DOHH2 (cell line): ENCODE measurements around the gene SVIL.

ENCODE experiments used
- H3F3A ChIP-seq: fragments of 200-600 bp; sonication (generic), shearing (Covaris generic); 2 replicates; pipeline ENCODE4 v1.6.0; 2016; ENCODE audit warnings: antibody characterized with exemption, mild to moderate bottlenecking; ENCODE audit not compliant: control insufficient read depth, insufficient read depth
- H3K27ac ChIP-seq: fragments of 200-600 bp; sonication (generic); 2 replicates; pipeline ENCODE4 v1.5.1; 2014; ENCODE audit warnings: low read depth, mild to moderate bottlenecking, low read length, moderate library complexity
- H3K27me3 ChIP-seq: fragments of 200-600 bp; sonication (generic); 2 replicates; pipeline ENCODE4 v1.6.1; 2014; ENCODE audit warnings: mild to moderate bottlenecking, low read length, mixed read lengths; ENCODE audit not compliant: control insufficient read depth
- H3K36me3 ChIP-seq: fragments of 200-600 bp; sonication (generic); 2 replicates; pipeline ENCODE4 v1.6.1; 2014; ENCODE audit warnings: mild to moderate bottlenecking, low read length, moderate library complexity, mixed read lengths; ENCODE audit not compliant: control insufficient read depth
- H3K4me1 ChIP-seq: fragments of 200-600 bp; sonication (generic); 2 replicates; pipeline ENCODE4 v1.6.1; 2014; ENCODE audit warnings: mild to moderate bottlenecking, low read length, mixed read lengths; ENCODE audit not compliant: control insufficient read depth
- H3K4me2 ChIP-seq: fragments of 200-600 bp; sonication (generic); 2 replicates; pipeline ENCODE4 v1.6.0; 2014; ENCODE audit warnings: mild to moderate bottlenecking, low read length, moderate library complexity
- H3K4me3 ChIP-seq: fragments of 200-600 bp; sonication (generic); 2 replicates; pipeline ENCODE4 v1.5.1; 2014; ENCODE audit warnings: mild to moderate bottlenecking, low read length, mixed read lengths
- H3K79me2 ChIP-seq: fragments of 200-600 bp; sonication (generic); 2 replicates; pipeline ENCODE4 v1.6.1; 2014; ENCODE audit warnings: mild to moderate bottlenecking, low read length, mixed read lengths; ENCODE audit not compliant: control insufficient read depth
- H3K9me2 ChIP-seq: fragments of 200-600 bp; sonication (generic); replicated peaks from 2 replicates; pipeline ENCODE4 v1.6.1; 2014; ENCODE audit warnings: mild to moderate bottlenecking, low read length, mixed read lengths; ENCODE audit not compliant: control insufficient read depth
- H3K9me3 ChIP-seq: fragments of 200-600 bp; sonication (generic); 2 replicates; pipeline ENCODE4 v1.6.1; 2014; ENCODE audit warnings: antibody characterized with exemption, low read length, mixed read lengths; ENCODE audit not compliant: control insufficient read depth, insufficient read depth
- H4K20me1 ChIP-seq: fragments of 200-600 bp; sonication (generic); 2 replicates; pipeline ENCODE4 v1.6.0; 2014; ENCODE audit warnings: low read depth, mild to moderate bottlenecking, antibody characterized with exemption, low read length, moderate library complexity; ENCODE audit not compliant: control insufficient read depth, insufficient read depth
- CTCF ChIP-seq: fragments of 200-600 bp; sonication (generic); IDR thresholded peaks from one replicate; pipeline ENCODE4 v1.5.1; 2014; ENCODE audit warnings: antibody characterized with exemption, mild to moderate bottlenecking, low read depth, low read length; ENCODE audit not compliant: poor library complexity, severe bottlenecking
- EZH2phosphoT487 ChIP-seq: fragments of 200-600 bp; sonication (generic); IDR thresholded peaks from 2 replicates; pipeline ENCODE4 v1.6.1; 2017; ENCODE audit warnings: borderline replicate concordance, mild to moderate bottlenecking, antibody characterized with exemption, low read length, moderate library complexity, mixed read lengths

Gene SVIL

GRCh38 chr10:29658984-29659965, 24.5 kb upstream of the SVIL start:
- Histone ChIP-seq H3K4me2 (no peak overlapping the region), H4K20me1 (no peaks in the 10 kb centered on the region), H3K9me2 (no peaks in the 10 kb centered on the region), H3K27me3 (no peaks in the 10 kb centered on the region), H3K4me3 (no peak overlapping the region), H3F3A (no peaks in the 10 kb centered on the region), H3K27ac (no peak overlapping the region), H3K79me2 (no peaks in the 10 kb centered on the region), H3K9me3 (0 out of 2 replicates have a peak, but pooled peaks cover 5% of the 10 kb centered on the region), H3K36me3 (no peaks in the 10 kb centered on the region), H3K4me1 (no peaks in the 10 kb centered on the region)
- no peak for TF ChIP-seq CTCF
- TF ChIP-seq EZH2phosphoT487 = no peak

DNA sequence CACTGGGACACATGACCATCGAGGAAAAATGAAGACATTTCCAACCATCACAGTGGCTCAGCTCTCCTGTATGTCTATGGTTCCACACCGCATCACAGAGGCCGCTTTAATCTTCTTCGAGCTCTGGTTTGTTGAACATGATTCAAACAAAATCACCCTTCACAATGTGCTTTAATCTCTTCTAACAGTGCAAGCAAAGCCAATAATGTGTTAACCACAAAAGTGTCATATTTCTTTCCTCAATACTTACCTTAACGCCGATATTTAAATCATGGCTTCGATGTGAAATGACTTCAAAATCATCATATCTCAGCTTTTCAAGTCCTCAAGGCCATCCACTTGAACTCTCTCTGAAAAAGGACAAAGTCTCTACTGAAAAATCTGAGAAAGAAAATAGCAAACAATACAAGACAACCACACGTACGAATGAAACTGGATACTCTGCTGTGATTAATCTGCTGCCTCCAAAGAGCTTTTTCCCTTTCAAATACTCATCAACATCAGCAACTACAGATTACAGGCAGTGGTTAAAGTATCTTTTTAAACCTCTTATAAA, 23.0 kb upstream of the SVIL start:
- H4K20me1 ChIP-seq = no peaks in the 10 kb centered on the region
- no peaks in the 10 kb centered on the region for H3K4me1 ChIP-seq
- H3K27me3 ChIP-seq = no peaks in the 10 kb centered on the region
- no peak overlapping the region for H3K4me2 ChIP-seq
- TF ChIP-seq EZH2phosphoT487 = no peak
- TF ChIP-seq CTCF = no peak
- no peak overlapping the region for H3K27ac ChIP-seq
- H3K9me3 ChIP-seq = 0 out of 2 replicates have a peak, but pooled peaks cover 5% of the 10 kb centered on the region
- no peaks in the 10 kb centered on the region for H3K79me2 ChIP-seq
- H3K9me2 ChIP-seq = no peaks in the 10 kb centered on the region
- no peaks in the 10 kb centered on the region for H3K36me3 ChIP-seq
- no peak overlapping the region for H3K4me3 ChIP-seq
- no peaks in the 10 kb centered on the region for H3F3A ChIP-seq

- Histone ChIP-seq H4K20me1 (no peaks in the 10 kb centered on the region), H3K4me1 (no peaks in the 10 kb centered on the region), H3K4me3 (no peak overlapping the region), H3K79me2 (no peaks in the 10 kb centered on the region), H3K36me3 (no peaks in the 10 kb centered on the region), H3K27me3 (no peaks in the 10 kb centered on the region), H3F3A (no peaks in the 10 kb centered on the region), H3K9me2 (no peaks in the 10 kb centered on the region), H3K9me3 (0 out of 2 replicates have a peak, but pooled peaks cover 5% of the 10 kb centered on the region), H3K27ac (no peak overlapping the region), H3K4me2 (no peak overlapping the region)
- no peak for TF ChIP-seq EZH2phosphoT487
- no peak for TF ChIP-seq CTCF
Measured at GRCh38 chr10:29656451-29656992, 21.8 kb upstream of the SVIL start.
